ENCODE measurements around the gene SYNJ2. TPM values are rescaled to one million over a fixed set of nuclear protein-coding genes. Genes with fewer than 3 reads are reported as not detected.

Gene SYNJ2
- total and polyA plus RNA-seq, 2 experiments from 2014 or later: 2.8 to 5.6 TPM

DNA sequence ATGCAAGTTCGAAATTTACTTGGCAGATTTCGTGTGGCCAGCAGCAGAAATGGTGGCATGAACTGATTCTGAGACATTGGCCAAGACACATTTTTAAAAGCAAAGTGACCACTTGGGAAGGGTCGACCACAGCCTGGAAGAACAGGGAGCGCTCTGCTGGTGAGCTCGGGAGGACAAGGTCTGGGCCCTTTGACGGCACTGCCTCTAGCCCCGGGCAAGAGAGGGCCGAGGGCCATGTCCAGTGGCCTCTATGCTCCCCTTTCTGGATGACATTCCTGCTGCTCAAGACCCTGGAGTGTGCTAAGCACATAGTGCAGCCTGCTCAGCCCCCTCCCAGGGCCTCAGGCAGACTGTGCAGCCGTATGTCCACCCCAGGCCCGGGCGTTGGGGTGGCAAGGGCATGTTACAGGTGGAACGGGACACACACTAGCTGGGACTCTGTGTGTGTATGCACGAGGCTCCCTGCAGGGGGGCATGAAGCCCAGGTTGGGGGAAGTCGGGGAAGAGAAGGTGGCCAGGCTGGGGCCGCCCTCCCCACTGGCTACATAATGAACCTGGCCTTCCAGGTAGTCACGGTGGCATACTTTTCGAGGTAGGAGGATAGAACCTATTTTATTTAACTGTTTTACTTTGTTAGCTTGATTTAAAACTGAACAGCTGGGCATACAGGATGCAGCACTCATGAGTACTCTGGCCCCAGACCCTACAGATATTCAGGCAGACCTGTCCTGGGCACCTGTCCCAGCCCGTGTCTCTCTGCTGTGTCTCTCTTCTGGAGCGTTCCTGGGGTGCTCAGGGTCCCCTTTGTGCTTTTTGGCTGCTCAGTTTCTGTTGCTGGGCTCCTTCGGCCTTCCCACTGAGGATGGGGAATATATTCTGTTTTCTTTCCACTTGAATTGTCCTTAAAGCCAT lies 6.4 kb downstream of the SYNJ2 start:
- Mint-ChIP-seq H3K4me3 (no peak overlapping the region), H3K4me1 (peaks cover 62% of the 10 kb centered on the region), H3K36me3 (ENCODE audit: low read depth) (no peaks in the 10 kb centered on the region), H3K9me3 (peaks cover 2% of the 10 kb centered on the region; the same call in 2 of the 3 replicates), H3K27ac (peak overlapping the region; percentile 39; the same call in 1 of the 2 replicates), H3K27me3 (ENCODE audit: insufficient read depth, low read depth, poor library complexity) (peaks cover 9% of the 10 kb centered on the region)
- Histone ChIP-seq H4K20me1 (replicated peaks; ENCODE audit: insufficient read depth) (no peaks in the 10 kb centered on the region; the same call in 1 of the 2 replicates), H3K4me1 (ENCODE audit: insufficient read depth) (peaks cover 29% of the 10 kb centered on the region), H3K9me2 (ENCODE audit: insufficient read depth) (no peaks in the 10 kb centered on the region), H3K36me3 (ENCODE audit: insufficient read depth) (no peaks in the 10 kb centered on the region), H3K79me2 (replicated peaks; ENCODE audit: insufficient read depth) (peaks cover 55% of the 10 kb centered on the region), H3K27ac (ENCODE audit: low read depth) (peak overlapping the region; percentile 72; the same call in 1 of the 2 replicates), H2AFZ (no peak overlapping the region; the same call in 1 of the 2 replicates), H3K4me2 (no peak overlapping the region), H3F3A (replicated peaks; ENCODE audit: low read depth) (peaks cover 6% of the 10 kb centered on the region; the same call in 1 of the 2 replicates), H3K27me3 (ENCODE audit: insufficient read depth) (no peaks in the 10 kb centered on the region), H3K4me3 (no peak overlapping the region)
- TF ChIP-seq NANOG (IDR thresholded peaks at IDR 0.05; ENCODE audit: borderline replicate concordance): no peak
- TF ChIP-seq, protein P1, sequence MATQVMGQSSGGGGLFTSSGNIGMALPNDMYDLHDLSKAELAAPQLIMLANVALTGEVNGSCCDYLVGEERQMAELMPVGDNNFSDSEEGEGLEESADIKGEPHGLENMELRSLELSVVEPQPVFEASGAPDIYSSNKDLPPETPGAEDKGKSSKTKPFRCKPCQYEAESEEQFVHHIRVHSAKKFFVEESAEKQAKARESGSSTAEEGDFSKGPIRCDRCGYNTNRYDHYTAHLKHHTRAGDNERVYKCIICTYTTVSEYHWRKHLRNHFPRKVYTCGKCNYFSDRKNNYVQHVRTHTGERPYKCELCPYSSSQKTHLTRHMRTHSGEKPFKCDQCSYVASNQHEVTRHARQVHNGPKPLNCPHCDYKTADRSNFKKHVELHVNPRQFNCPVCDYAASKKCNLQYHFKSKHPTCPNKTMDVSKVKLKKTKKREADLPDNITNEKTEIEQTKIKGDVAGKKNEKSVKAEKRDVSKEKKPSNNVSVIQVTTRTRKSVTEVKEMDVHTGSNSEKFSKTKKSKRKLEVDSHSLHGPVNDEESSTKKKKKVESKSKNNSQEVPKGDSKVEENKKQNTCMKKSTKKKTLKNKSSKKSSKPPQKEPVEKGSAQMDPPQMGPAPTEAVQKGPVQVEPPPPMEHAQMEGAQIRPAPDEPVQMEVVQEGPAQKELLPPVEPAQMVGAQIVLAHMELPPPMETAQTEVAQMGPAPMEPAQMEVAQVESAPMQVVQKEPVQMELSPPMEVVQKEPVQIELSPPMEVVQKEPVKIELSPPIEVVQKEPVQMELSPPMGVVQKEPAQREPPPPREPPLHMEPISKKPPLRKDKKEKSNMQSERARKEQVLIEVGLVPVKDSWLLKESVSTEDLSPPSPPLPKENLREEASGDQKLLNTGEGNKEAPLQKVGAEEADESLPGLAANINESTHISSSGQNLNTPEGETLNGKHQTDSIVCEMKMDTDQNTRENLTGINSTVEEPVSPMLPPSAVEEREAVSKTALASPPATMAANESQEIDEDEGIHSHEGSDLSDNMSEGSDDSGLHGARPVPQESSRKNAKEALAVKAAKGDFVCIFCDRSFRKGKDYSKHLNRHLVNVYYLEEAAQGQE (IDR thresholded peaks at IDR 0.05; ENCODE audit: unreplicated experiment): no peak
- ATAC-seq: peak; percentile 6
- DNase-seq (ENCODE audit: low spot score): no peak

DNA sequence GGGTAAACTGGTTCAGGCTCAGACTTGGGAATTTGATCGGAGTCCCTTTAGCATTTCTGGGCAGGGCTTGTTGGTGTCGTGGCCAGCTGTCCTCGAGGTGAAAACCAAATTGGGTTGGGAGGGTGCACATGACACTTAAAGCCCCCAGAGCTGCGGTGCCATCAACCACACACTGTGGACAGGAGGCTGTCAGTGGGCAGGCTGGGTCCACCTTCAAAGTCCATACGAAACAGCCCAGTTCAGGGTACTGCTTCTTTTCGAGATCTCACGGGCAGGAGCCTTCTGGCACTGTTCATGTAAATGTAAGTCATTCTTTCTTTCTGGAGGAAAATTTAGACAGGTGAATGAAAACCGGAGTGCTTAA lies 7.0 kb downstream of the SYNJ2 start:
- H3K27ac Mint-ChIP-seq: peak overlapping the region; percentile 39; the same call in 1 of the 2 replicates
- Histone ChIP-seq H3K9me2 (ENCODE audit: insufficient read depth) (no peaks in the 10 kb centered on the region), H3F3A (replicated peaks; ENCODE audit: low read depth) (peaks cover 6% of the 10 kb centered on the region; the same call in 1 of the 2 replicates), H3K27ac (ENCODE audit: low read depth) (peak overlapping the region; percentile 72; the same call in 1 of the 2 replicates), H3K79me2 (replicated peaks; ENCODE audit: insufficient read depth) (peaks cover 53% of the 10 kb centered on the region), H3K36me3 (ENCODE audit: insufficient read depth) (no peaks in the 10 kb centered on the region), H4K20me1 (replicated peaks; ENCODE audit: insufficient read depth) (no peaks in the 10 kb centered on the region; the same call in 1 of the 2 replicates), H3K4me2 (no peak overlapping the region), H3K4me3 (no peak overlapping the region), H2AFZ (no peak overlapping the region; the same call in 1 of the 2 replicates), H3K4me1 (ENCODE audit: insufficient read depth) (peaks cover 28% of the 10 kb centered on the region), H3K27me3 (ENCODE audit: insufficient read depth) (no peaks in the 10 kb centered on the region)
- peaks cover 58% of the 10 kb centered on the region for H3K4me1 Mint-ChIP-seq
- DNase-seq (ENCODE audit: low spot score) (no peak), ATAC-seq (no peak)
- H3K9me3 Mint-ChIP-seq: peaks cover 2% of the 10 kb centered on the region; the same call in 2 of the 3 replicates
- H3K4me3 Mint-ChIP-seq: no peak overlapping the region
- no peaks in the 10 kb centered on the region for H3K36me3 Mint-ChIP-seq (ENCODE audit: low read depth)
- H3K27me3 Mint-ChIP-seq (ENCODE audit: insufficient read depth, low read depth, poor library complexity): peaks cover 7% of the 10 kb centered on the region
- TF ChIP-seq ZNF331 (CRISPR knock-in tag; IDR thresholded peaks at IDR 0.05; ENCODE audit: low read depth): no peak
- no peak for TF ChIP-seq JUNB (IDR thresholded peaks at IDR 0.05; ENCODE audit: unreplicated experiment)
- no peak for TF ChIP-seq EZH2phosphoT487 (IDR thresholded peaks at IDR 0.05; ENCODE audit: unreplicated experiment)
- no peak for TF ChIP-seq STAT1 (IDR thresholded peaks at IDR 0.05; ENCODE audit: unreplicated experiment)
- TF ChIP-seq, protein P1 (IDR thresholded peaks at IDR 0.05; ENCODE audit: unreplicated experiment): no peak
- no peak for TF ChIP-seq ETS1 (IDR thresholded peaks at IDR 0.05)
- TF ChIP-seq EZH2 (IDR thresholded peaks at IDR 0.05; ENCODE audit: low read depth, unreplicated experiment): no peak
- no peak for TF ChIP-seq ZNF114 (CRISPR knock-in tag; IDR thresholded peaks at IDR 0.05)
- no peak for TF ChIP-seq NANOG (IDR thresholded peaks at IDR 0.05; ENCODE audit: borderline replicate concordance)
- TF ChIP-seq POLR2AphosphoS5 (IDR thresholded peaks at IDR 0.05; ENCODE audit: low read depth): no peak
- TF ChIP-seq, protein P2, sequence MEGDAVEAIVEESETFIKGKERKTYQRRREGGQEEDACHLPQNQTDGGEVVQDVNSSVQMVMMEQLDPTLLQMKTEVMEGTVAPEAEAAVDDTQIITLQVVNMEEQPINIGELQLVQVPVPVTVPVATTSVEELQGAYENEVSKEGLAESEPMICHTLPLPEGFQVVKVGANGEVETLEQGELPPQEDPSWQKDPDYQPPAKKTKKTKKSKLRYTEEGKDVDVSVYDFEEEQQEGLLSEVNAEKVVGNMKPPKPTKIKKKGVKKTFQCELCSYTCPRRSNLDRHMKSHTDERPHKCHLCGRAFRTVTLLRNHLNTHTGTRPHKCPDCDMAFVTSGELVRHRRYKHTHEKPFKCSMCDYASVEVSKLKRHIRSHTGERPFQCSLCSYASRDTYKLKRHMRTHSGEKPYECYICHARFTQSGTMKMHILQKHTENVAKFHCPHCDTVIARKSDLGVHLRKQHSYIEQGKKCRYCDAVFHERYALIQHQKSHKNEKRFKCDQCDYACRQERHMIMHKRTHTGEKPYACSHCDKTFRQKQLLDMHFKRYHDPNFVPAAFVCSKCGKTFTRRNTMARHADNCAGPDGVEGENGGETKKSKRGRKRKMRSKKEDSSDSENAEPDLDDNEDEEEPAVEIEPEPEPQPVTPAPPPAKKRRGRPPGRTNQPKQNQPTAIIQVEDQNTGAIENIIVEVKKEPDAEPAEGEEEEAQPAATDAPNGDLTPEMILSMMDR (conservative IDR thresholded peaks at IDR 0.05; ENCODE audit: low read depth in 2 of 2): no peak

Data from GM23338 (cell line).